Endodermal cell (in vitro differentiated cells): ENCODE data around the gene CFAP57. TPM values are rescaled to one million over a fixed set of nuclear protein-coding genes. Genes with fewer than 3 reads are reported as not detected.
A peak's percentile ranks its signal among the peaks of the same experiment; 100 is the strongest.

Experiments used
- DNase-seq: peaks from one replicate; pipeline ENCODE4 v3.0.0-alpha.2; 2017
- H3K27ac ChIP-seq: 2 replicates; pipeline ENCODE4 v1.5.1; 2013; ENCODE audit warnings: mild to moderate bottlenecking, low read depth, low read length, moderate library complexity
- H3K27me3 ChIP-seq: 2 replicates; pipeline ENCODE4 v1.6.1; 2013; ENCODE audit warnings: mild to moderate bottlenecking, low read length, moderate library complexity; ENCODE audit not compliant: insufficient read depth, control insufficient read depth, poor library complexity, severe bottlenecking
- H3K36me3 ChIP-seq: 2 replicates; pipeline ENCODE4 v1.7.0; 2013; ENCODE audit warnings: mild to moderate bottlenecking, low read length, moderate library complexity; ENCODE audit not compliant: control insufficient read depth, insufficient read depth
- H3K4me1 ChIP-seq: one replicate; pipeline ENCODE4 v1.7.0; 2013; ENCODE audit warnings: low read length; ENCODE audit not compliant: control insufficient read depth, insufficient read depth
- H3K4me3 ChIP-seq: 2 replicates; pipeline ENCODE4 v1.5.1; 2013; ENCODE audit warnings: mild to moderate bottlenecking, low read length, moderate library complexity
- H3K9ac ChIP-seq: 2 replicates; pipeline ENCODE4 v1.6.1; 2013; ENCODE audit warnings: mild to moderate bottlenecking, low read length, moderate library complexity; ENCODE audit not compliant: poor library complexity, severe bottlenecking; ENCODE audit errors: extremely low read depth
- H3K9me3 ChIP-seq: 2 replicates; pipeline ENCODE4 v1.6.1; 2013; ENCODE audit warnings: mild to moderate bottlenecking, low read length, moderate library complexity; ENCODE audit not compliant: control insufficient read depth
- H3K27ac Mint-ChIP-seq: 2 replicates; pipeline ENCODE4 v1.8.0; 2020; ENCODE audit warnings: mixed read lengths
- H3K27me3 Mint-ChIP-seq: 2 replicates; pipeline ENCODE4 v1.8.0; 2021; ENCODE audit warnings: mild to moderate bottlenecking, mixed read lengths; ENCODE audit not compliant: insufficient read depth
- H3K36me3 Mint-ChIP-seq: 2 replicates; pipeline ENCODE4 v1.8.0; 2020; ENCODE audit warnings: low read depth, mixed read lengths
- H3K4me1 Mint-ChIP-seq: 2 replicates; pipeline ENCODE4 v1.8.0; 2020; ENCODE audit warnings: mixed read lengths
- H3K4me3 Mint-ChIP-seq: 2 replicates; pipeline ENCODE4 v1.8.0; 2020; ENCODE audit warnings: mild to moderate bottlenecking, moderate library complexity, mixed read lengths
- H3K9me3 Mint-ChIP-seq: 2 replicates; pipeline ENCODE4 v1.8.0; 2020; ENCODE audit warnings: mild to moderate bottlenecking, mixed read lengths
- WGBS, 2 experiments: methylation state at CpG; one replicate each; pipeline versions ENCODE4 v1.1.5 to v1.1.7; 2013; ENCODE audit warnings: missing lambda C conversion rate in 2 of 2, mixed read lengths in 1 of 2; ENCODE audit not compliant: insufficient coverage in 1 of 2, insufficient read length in 1 of 2; 5-methylcytosine and 5-hydroxymethylcytosine counted together
- total RNA-seq, 2 donors: library from RNA; stranded (reverse); fragmentation: NEBNext Ultra II Directional in 1 of 2; extraction: Animal tissue kit (Norgen Biotek cat#: 25700) in 1 of 2; gene quantifications; 2 replicates in 1 of 2; 3 replicates in 1 of 2; pipeline ENCODE4 v1.2.1, GENCODE V29; 2021
- TF ChIP-seq, protein P1 (sequence below): fragments of 200-600 bp; sonication (generic); conservative IDR thresholded peaks from 2 replicates; pipeline ENCODE4 v1.5.0; 2021; ENCODE audit warnings: antibody characterized with exemption, mild to moderate bottlenecking

CFAP57 gene
- total RNA-seq, 2 donors from 2014 or later = 0.82 to 0.90 TPM

DNA sequence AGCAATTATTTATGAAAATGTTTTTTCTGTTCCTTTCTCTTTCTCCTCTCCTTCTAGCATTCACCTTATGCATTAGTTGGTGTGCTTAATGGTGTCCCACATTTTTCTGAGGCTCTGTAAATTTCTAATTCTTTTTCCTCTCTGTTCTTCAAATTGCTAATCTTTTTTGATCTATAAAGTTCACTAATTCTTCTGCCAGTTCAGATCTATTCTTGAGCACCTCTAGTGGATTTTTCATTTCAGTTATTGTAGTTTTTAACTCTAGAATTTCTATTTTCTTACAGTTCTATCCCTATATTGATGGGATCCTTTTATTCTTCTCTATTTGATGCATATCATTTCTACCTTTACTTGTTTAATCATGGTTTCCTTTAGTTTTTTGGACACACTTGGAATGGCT, 22.4 kb downstream of the CFAP57 start:
- Histone ChIP-seq H3K9ac (no peak overlapping the region), H3K27me3 (no peaks in the 10 kb centered on the region), H3K9me3 (peaks cover 11% of the 10 kb centered on the region), H3K4me3 (no peak overlapping the region), H3K36me3 (no peaks in the 10 kb centered on the region), H3K27ac (no peak overlapping the region), H3K4me1 (no peaks in the 10 kb centered on the region)
- H3K27me3 Mint-ChIP-seq = peaks cover 1% of the 10 kb centered on the region
- no peaks in the 10 kb centered on the region for H3K36me3 Mint-ChIP-seq
- TF ChIP-seq, protein P1, sequence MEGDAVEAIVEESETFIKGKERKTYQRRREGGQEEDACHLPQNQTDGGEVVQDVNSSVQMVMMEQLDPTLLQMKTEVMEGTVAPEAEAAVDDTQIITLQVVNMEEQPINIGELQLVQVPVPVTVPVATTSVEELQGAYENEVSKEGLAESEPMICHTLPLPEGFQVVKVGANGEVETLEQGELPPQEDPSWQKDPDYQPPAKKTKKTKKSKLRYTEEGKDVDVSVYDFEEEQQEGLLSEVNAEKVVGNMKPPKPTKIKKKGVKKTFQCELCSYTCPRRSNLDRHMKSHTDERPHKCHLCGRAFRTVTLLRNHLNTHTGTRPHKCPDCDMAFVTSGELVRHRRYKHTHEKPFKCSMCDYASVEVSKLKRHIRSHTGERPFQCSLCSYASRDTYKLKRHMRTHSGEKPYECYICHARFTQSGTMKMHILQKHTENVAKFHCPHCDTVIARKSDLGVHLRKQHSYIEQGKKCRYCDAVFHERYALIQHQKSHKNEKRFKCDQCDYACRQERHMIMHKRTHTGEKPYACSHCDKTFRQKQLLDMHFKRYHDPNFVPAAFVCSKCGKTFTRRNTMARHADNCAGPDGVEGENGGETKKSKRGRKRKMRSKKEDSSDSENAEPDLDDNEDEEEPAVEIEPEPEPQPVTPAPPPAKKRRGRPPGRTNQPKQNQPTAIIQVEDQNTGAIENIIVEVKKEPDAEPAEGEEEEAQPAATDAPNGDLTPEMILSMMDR = no peak
- H3K9me3 Mint-ChIP-seq = peaks cover 7% of the 10 kb centered on the region
- DNase-seq = no peak
- H3K4me1 Mint-ChIP-seq = no peaks in the 10 kb centered on the region
- no peak overlapping the region for H3K27ac Mint-ChIP-seq
- H3K4me3 Mint-ChIP-seq = no peak overlapping the region

DNA sequence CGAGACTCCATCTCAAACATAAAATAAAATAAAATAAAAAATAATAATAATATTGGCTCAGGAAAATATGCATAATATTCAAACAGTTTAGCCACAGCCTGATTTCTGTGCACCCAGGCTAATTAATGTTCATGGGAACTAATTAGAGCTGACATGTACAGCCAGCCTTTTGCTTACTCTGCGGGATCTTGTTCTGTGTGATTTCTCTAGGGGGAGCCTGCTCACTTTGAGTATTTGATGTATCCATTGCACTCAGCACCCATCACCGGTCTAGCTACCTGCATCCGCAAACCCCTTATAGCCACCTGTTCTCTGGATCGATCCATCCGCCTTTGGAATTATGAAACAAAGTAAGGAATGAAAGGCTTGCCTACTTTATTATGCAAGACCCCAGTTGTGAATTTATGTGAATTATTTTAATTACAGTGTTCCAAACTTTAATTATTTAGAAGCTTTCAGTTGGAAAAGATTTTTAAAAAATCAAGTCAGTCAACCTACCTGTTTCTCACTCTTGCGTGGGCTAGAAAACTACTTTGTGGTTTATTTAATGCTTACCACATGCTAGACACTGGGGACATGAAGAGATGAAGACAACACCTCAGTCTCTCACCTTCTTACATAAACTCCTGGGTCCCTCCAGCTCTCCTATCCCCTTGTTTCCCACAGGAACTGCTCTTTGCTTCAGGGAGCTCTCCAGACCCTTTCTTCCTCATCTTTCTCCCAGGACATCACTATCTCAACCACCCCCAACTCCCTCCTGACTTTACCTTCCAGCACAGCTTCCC, 25.4 kb downstream of the CFAP57 start:
- no peaks in the 10 kb centered on the region for H3K27me3 ChIP-seq

DNA sequence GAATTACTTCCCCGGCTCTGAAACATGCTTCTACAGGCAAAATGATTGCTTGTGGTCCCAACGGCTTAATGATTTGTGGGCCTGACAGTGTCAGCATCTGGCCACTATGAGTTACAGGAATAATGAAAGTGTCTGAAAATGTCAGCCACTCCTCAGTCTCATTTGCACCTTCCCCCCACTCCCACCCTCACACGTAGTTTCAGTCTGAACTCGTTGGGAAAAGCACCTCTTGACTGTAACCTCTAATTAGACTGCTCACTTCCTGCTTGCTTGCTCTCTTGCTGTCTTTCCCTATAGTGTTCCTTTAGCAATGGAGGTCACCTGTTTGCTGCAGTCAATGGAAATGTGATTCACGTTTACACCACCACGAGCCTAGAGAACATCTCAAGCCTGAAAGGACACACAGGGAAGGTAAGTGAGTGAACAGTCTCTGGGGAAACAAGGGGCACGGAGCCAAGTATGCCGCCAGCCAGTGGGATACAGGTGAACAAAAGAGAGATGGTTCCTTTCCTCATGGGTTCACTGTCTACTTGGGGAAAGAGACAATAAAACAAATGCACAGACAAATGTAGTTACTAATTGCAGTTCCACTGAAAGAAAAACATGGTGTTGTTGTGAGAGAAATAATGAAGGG, 27.1 kb downstream of the CFAP57 start:
- Histone ChIP-seq H3K4me3 (no peak overlapping the region), H3K9ac (no peak overlapping the region), H3K27me3 (no peaks in the 10 kb centered on the region), H3K9me3 (peaks cover 7% of the 10 kb centered on the region), H3K4me1 (no peaks in the 10 kb centered on the region), H3K36me3 (no peaks in the 10 kb centered on the region), H3K27ac (no peak overlapping the region)
- WGBS, 2 experiments = 83 to 87% methylated on average over 8 of the region's 8 CpGs
- peaks cover 7% of the 10 kb centered on the region for H3K9me3 Mint-ChIP-seq
- TF ChIP-seq, protein P1 = no peak
- H3K27ac Mint-ChIP-seq = no peak overlapping the region
- DNase-seq = no peak
- no peaks in the 10 kb centered on the region for H3K27me3 Mint-ChIP-seq
- H3K4me1 Mint-ChIP-seq = no peaks in the 10 kb centered on the region
- no peak overlapping the region for H3K4me3 Mint-ChIP-seq
- H3K36me3 Mint-ChIP-seq = no peaks in the 10 kb centered on the region

More for the DNA sequence above, 25.4 kb downstream of the CFAP57 start:
- H3K9me3 Mint-ChIP-seq = no peaks in the 10 kb centered on the region
- H3K4me1 Mint-ChIP-seq = no peaks in the 10 kb centered on the region
- no peaks in the 10 kb centered on the region for H3K36me3 Mint-ChIP-seq
- Histone ChIP-seq H3K9me3 (peaks cover 11% of the 10 kb centered on the region), H3K4me3 (no peak overlapping the region), H3K36me3 (no peaks in the 10 kb centered on the region), H3K4me1 (no peaks in the 10 kb centered on the region), H3K9ac (no peak overlapping the region), H3K27ac (no peak overlapping the region)
- WGBS, 2 experiments = 78 to 94% methylated on average over 1 to 6 of the region's 7 CpGs
- TF ChIP-seq, protein P1 = peak; percentile 47
- no peak for DNase-seq
- no peak overlapping the region for H3K4me3 Mint-ChIP-seq
- H3K27me3 Mint-ChIP-seq = no peaks in the 10 kb centered on the region
- H3K27ac Mint-ChIP-seq = no peak overlapping the region
